Activated gamma-delta T cell treated with Interleukin-2 at 50 U/mL for 16 hours (primary cell): ENCODE results near the gene KCTD7.
"Not testable (repeated sequence)": the region's sequence is repeated elsewhere in the genome, so short reads cannot be mapped to it uniquely, and the experiment has no call there.

Experiments used
- DNase-seq: peaks from one replicate; pipeline ENCODE4 v3.0.0-alpha.2; 2020

Gene KCTD7

GRCh38 chr7:66628361-66629221 lies at the start of gene KCTD7:
KCTD7 (plus strand) TSS chr7:66628881; CDS start chr7:66629065, 184 bp downstream.
- peak; percentile 95 for DNase-seq

- DNase-seq = not testable (repeated sequence)
Observed at GRCh38 chr7:66580380-66580779, 48.3 kb upstream of the KCTD7 start.

GRCh38 chr7:66582816-66583489 lies 45.7 kb upstream of the KCTD7 start:
- DNase-seq = not testable (repeated sequence)

GRCh38 chr7:66583490-66584110 lies 45.1 kb upstream of the KCTD7 start:
- DNase-seq = no peak

- no peak for DNase-seq
Observed at GRCh38 chr7:66586181-66586580, 42.5 kb upstream of the KCTD7 start.

GRCh38 chr7:66588226-66588625 lies 40.5 kb upstream of the KCTD7 start:
- not testable (repeated sequence) for DNase-seq

- DNase-seq = not testable (repeated sequence)
Observed at GRCh38 chr7:66588856-66589570, 39.7 kb upstream of the KCTD7 start.

GRCh38 chr7:66590302-66591057 lies 38.2 kb upstream of the KCTD7 start:
- DNase-seq = not testable (repeated sequence)

- not testable (repeated sequence) for DNase-seq
Observed at GRCh38 chr7:66591058-66591798, 37.5 kb upstream of the KCTD7 start.

GRCh38 chr7:66591799-66592596 lies 36.7 kb upstream of the KCTD7 start:
- DNase-seq = peak; percentile 86

- DNase-seq = not testable (repeated sequence)
Observed at GRCh38 chr7:66592597-66593146, 36.0 kb upstream of the KCTD7 start.

- not testable (repeated sequence) for DNase-seq
Observed at GRCh38 chr7:66594082-66594481, 34.6 kb upstream of the KCTD7 start.

GRCh38 chr7:66597461-66597860 lies 31.2 kb upstream of the KCTD7 start:
- no peak for DNase-seq

GRCh38 chr7:66602159-66602558 lies 26.5 kb upstream of the KCTD7 start:
- no peak for DNase-seq

- DNase-seq = no peak
Observed at GRCh38 chr7:66604198-66604597, 24.5 kb upstream of the KCTD7 start.

GRCh38 chr7:66606540-66607291 lies 22.0 kb upstream of the KCTD7 start:
- not testable (repeated sequence) for DNase-seq

GRCh38 chr7:66609176-66609575 lies 19.5 kb upstream of the KCTD7 start:
- no peak for DNase-seq

- not testable (repeated sequence) for DNase-seq
Observed at GRCh38 chr7:66614596-66614995, 14.1 kb upstream of the KCTD7 start.

- DNase-seq = no peak
Observed at GRCh38 chr7:66615699-66616098, 13.0 kb upstream of the KCTD7 start.
